Measurements from ENCODE around the gene CLDN1.

- TF ChIP-seq CTCF (IDR thresholded peaks at IDR 0.05) (peak in 4 of 6 experiments; percentile 23 to 59 (median 47)), POLR2A (IDR thresholded peaks at IDR 0.05) (no peak)
Measured at GRCh38 chr3:190326930-190327329, 4.7 kb upstream of the CLDN1 start.
